ENCODE results near the gene ZBTB20.
"Not testable (repeated sequence)": the region's sequence is repeated elsewhere in the genome, so short reads cannot be mapped to it uniquely, and the experiment has no call there.

Gene ZBTB20

DNA sequence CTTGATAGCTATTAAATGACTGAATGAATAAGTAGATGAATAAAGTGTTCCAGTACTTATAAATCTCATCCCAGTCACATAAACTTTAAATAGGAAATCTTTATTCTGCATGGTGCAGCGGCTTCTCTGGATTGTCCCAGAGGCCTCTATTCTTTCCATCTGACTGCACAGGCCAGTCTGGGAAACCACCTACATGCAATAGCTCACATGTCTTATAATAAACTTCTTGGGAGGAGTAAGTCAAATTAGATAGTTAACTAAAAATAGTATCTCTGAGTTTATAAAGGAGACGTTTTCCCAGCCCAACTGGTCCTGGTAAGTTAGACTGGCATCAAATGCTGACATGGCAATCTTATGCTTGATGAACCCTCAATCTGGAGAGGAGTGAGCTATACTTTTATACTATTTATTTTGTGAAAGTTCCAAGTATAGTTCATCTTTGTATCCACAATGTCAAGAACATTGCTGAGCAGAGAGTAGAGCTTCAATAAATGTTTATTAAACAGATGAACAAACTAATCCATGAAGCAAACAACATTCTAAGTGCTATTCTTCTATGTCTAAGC lies 435.7 kb downstream of the ZBTB20 start:
- no peak overlapping the region for H3K4me3 ChIP-seq (ENCODE audit: low read depth, low read length)
- DNase-seq (ENCODE audit: low read depth): no peak

DNA sequence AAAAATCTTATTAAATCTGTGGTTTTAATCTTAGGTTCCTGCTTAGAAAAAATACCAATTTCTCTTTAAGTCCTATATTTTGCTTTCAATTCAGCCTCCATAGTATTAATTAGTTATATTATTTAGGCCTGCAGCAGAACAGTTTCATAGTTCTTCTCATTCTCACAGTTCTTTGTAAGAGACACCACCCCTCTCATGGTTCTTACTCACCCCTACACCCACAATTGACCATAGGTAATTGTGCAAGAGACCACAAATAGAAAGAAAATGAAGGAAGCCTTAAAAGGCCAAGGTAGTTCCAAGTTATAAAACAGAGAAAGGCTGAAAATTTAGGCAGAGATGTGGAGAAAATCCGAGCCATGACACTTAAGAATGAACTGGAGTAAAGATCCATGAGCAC lies 438.0 kb downstream of the ZBTB20 start:
- peak; percentile 57 for DNase-seq (ENCODE audit: low read depth)
- no peak overlapping the region for H3K4me3 ChIP-seq (ENCODE audit: low read depth, low read length)

DNA sequence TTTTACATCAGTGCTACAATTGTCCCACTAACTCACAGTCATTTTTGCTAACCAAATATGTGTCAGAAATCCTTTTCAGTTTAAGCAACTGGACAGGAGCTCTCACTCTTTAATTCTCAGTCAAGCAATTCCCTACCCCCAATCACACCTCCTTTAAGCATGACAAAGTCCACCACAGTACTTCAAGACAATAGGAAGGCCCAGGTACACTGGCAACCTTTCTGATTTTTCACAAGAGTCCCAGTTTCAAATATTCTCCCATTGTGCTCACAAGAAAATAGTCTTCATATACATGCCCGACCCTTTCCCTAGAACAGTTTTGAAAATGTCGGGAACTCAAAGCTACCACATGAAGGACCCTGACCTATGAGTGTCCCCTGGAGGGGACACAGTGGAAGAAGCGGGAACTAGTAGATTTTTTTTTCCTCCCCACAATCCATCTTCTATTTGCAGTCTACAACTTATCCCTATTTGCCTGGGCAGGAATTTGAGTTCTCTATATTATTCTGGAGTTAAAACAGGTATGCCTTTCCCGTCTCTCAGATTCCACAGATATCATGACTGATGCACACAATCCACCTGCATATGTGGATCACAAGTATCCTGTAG lies 439.7 kb downstream of the ZBTB20 start:
- no peak overlapping the region for H3K4me3 ChIP-seq (ENCODE audit: low read depth, low read length)
- DNase-seq (ENCODE audit: low read depth): no peak

DNA sequence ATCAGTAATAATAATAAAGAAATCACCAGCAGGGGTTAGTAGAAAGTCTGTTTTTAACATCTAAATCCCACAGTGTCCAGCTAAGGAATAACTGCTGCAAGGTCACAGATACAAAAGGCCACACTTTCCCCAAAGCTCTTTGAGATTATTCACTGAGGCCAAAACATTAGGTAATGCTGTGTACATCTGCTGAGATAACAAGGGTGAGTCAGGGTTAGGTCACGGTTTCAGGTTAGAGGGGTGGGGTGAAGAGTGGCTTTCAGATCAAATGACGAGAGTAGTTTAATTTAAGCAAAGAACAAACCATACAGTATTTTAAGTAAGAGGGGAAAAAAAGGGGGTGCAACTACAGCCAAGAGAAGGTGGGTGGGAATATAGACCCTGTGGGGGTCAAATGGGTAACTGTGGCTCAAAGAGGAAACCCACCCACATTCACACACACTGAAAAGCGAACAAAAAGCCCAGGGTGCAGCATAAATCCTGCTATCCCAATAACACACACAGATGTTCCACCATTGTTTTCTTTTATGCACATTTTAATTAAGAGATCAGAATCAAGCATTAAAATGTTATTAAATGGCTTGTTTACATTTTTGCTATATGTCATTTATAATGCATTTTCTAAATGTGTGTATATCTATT lies 440.4 kb downstream of the ZBTB20 start:
- no peak for DNase-seq (ENCODE audit: low read depth)
- no peak overlapping the region for H3K4me3 ChIP-seq (ENCODE audit: low read depth, low read length)

DNA sequence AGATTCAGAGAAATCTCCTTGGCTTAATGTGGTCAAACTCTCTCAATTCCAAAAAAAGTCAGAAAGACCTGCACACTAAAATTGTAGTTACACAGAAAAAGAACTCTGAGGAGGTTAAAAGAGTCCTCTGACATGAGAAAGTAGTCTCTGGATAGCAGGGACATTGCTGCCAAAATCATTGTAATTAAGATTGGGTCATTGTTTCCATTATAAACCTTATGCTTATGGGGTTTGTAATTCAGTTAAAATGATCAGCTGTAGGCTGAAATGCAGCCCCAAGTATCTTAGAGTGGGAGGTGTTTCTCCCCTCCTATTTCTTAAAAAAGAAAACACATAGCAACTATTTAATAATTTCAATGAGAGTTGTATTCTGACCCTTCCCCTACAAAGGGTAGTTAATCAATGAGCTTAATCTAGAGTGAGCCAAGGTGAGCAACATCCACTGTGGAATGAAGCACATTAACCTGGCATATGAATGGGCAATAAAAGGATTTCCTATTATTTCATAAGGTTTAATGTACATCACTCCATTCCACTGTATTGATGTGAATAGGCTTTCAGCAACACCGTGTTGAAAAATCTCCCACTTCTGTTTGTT lies 446.4 kb downstream of the ZBTB20 start:
- DNase-seq (ENCODE audit: low read depth): no peak
- no peak overlapping the region for H3K4me3 ChIP-seq (ENCODE audit: low read depth, low read length)

DNA sequence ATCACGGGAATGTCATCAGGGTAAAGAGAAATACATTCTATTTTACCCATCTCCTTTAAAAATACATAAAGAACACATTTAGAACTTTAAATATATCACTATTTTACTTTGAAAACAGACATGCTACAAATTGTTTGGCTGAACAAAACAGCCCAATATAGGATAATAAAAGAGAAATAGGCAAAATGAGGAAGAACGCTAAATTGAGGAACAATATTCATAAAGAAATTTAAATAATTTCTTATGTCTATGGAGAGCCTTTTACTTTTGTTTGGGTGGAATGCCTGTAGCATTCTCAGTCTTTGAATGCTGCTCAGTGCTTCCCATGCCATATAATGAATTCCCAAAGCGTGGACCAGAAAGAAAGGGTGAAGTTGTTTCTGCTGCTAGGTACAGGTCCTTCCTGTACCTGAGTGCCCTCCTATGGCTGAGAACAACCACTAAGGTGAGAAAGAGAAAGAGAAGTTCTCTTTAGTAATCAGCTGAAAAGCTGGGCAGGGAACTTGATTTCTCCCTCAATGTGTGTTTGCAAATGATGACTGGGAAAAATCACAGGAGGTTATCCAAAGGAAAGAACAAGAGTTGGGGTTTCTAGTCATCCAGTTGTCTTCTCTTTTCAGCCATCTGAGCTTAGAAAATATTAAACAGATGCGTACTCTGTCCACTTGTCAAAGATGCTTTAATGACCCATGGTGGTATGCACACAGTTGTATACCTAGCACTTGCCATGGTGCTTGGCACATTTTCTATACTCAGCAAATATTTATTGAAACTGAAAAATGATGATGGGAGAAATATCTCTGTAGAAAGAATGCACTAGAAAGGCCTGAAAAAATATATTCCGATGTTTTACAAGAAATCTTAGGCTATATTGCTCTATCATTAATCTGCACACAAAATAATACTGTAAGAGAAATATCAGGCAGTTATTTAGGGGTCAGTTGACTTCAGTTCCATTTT lies 448.7 kb downstream of the ZBTB20 start:
- DNase-seq (ENCODE audit: low read depth): no peak
- no peak overlapping the region for H3K4me3 ChIP-seq (ENCODE audit: low read depth, low read length)

DNA sequence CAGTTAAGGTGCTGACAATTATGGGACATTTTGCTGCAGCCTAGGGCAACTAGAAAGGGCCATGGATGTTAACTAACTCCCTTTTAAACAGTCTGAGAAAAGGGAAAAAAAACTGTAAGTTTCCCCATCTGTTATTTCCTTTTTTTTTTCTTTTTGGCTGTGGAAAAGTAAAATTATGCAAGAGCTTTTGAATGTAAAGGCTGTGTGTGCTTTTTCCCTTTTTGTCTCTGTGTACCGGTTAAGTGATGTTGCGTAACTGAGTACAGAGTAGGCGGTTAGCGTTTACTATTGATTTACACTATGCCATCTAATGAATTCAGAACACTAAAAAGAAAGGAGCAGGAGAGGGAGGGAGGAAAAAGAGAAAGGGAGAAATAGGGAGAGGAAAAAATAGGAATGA lies 449.7 kb downstream of the ZBTB20 start:
- H3K4me3 ChIP-seq (ENCODE audit: low read depth, low read length): no peak overlapping the region
- no peak for DNase-seq (ENCODE audit: low read depth)

DNA sequence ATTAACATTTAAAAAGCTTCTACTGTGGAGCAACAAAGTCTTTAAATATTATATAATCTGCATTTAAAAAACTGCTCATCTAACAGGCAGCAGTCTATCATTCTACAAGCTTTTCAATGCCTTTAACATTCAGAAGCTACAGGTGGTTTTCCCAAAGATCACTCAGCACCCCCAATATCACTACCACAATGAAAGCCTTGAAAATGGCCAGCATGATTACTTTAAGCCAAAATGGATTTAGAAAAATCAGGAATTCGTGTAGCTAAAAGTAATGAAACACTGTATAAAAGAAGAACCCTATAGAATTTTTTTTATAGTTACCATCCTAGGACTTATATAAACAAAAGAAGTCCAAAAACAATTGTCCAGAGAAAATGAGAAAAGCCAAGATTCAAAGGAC lies 452.8 kb downstream of the ZBTB20 start:
- no peak overlapping the region for H3K4me3 ChIP-seq (ENCODE audit: low read depth, low read length)
- DNase-seq (ENCODE audit: low read depth): no peak

DNA sequence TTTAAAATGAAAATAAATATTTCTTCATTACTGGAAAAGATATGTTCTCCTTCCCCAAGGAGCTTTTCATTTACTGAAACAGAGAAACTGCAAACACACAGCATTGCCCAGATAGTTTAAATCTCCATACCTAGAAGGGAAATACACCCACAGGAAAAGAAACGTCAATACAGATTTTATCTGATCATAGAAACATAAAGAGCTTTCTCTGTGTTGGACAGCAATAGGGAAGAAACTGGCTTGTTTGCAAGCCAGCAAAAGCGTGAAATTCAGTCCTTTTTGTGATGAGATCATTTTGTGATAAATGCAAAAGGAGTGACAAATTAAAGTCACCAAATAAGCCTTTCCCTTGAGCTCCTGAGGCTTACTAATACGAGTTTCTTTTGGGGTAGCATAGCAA lies 455.2 kb downstream of the ZBTB20 start:
- DNase-seq (ENCODE audit: low read depth): no peak
- no peak overlapping the region for H3K4me3 ChIP-seq (ENCODE audit: low read depth, low read length)

DNA sequence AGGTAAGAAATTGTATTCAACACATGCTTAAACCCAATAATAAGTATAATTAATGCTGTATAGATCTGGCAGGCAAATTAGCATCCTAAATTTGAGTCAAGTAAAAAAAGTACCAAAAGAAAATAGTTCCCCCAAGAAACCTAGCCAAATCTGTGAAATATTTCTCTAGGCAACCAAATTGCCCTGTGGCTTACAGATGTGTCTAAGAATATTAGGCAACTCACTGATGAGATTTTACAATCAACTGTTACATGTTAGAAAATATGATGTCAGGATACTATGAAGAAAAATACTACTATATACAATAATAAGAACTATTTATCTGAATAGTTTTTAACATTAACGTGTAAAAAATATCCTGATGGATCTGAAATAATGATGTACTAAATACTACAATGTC lies 456.2 kb downstream of the ZBTB20 start:
- H3K4me3 ChIP-seq (ENCODE audit: low read depth, low read length): no peak overlapping the region
- no peak for DNase-seq (ENCODE audit: low read depth)

DNA sequence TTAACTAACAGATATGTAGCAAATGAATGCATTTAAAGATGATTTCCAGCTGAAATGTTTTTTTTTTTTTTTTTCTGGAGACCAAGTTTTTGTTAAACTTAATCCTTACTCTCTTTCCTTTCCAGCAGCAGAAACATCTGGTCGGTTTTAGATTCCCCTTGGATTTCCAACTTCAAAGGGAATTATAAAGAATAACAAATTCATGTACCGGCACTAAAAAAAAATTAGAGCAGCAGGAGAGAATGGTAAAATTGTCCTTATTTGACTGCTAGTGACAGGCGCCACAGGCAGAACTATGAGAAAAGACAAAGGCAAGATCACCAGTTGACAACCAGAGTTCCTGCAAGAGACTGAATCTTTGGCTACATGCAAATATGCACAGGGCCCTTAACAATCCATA lies 459.9 kb downstream of the ZBTB20 start:
- no peak for DNase-seq (ENCODE audit: low read depth)
- no peak overlapping the region for H3K4me3 ChIP-seq (ENCODE audit: low read depth, low read length)

DNA sequence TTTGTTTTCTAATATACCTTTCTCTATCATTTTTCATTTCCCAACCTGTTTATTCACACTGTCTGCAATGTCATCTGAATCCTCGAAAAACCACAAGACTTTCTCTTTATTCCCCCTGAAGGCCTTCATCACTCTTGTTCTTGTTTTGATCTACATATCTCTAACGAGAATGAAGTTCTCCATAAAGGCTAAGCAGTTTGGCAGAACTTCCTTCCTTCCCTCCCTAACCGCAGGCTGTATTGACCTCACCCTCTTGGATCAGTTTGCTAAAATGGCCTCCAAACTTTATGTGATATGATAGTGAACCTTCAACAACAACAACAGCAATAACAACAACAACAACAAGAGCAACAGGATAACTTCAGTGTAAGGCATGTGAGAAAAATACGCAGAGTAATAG lies 460.5 kb downstream of the ZBTB20 start:
- DNase-seq (ENCODE audit: low read depth): no peak
- no peak overlapping the region for H3K4me3 ChIP-seq (ENCODE audit: low read depth, low read length)

DNA sequence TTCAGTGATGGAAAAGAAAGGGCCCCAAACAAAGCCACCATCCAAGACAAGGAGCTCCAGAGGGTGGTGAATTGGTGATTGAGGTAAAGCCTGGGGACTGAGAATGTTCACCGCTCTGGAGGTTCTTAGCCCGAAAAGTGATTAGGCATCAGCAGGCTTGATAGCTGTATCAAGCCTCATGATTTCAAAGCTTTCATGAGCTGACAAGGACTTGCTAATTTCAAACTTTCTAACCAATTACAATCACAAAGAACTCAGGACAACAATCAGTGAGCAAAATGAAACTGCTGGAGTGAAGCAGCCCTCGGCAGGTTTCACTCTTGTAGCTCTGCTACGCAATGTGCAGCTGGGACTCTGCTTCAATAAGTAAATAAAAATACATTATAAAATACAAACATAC lies 461.9 kb downstream of the ZBTB20 start:
- H3K4me3 ChIP-seq (ENCODE audit: low read depth, low read length): no peak overlapping the region
- no peak for DNase-seq (ENCODE audit: low read depth)

DNA sequence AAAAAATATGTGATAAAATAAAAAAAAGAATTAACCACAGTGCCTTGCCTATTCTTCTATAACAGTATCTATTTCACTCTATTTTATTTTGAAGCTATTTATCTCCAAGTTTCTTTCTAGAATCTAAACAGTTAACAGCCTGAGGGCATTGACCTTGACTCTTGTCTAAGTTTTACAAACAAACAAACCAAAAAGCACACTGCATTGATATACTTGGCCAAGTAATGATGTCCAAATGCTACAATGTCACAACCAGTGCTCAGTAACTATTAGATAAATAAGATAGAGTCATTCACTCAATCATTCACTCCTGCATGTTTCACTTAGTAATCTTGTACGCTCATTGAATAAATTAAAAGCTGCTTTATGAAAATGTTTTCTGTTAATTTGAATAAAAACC lies 466.8 kb downstream of the ZBTB20 start:
- H3K4me3 ChIP-seq (ENCODE audit: low read depth, low read length): no peak overlapping the region
- DNase-seq (ENCODE audit: low read depth): no peak

DNA sequence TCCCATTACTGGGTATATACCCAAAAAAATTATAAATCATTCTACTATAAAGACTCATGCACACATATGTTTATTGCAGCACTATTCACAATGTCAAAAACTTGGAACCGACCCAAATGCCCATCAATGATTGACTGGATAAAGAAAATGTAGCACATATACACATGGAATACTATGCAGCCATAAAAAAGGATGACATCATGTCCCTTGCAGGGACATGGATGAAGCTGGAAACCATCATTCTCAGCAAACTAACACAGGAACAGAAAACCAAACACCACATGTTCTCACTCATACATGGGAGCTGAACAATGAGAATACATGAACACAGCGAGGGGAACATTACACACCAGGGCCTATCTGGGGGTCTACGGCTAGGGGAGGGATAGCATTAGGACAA lies 467.3 kb downstream of the ZBTB20 start:
- not testable (repeated sequence) for DNase-seq (ENCODE audit: low read depth); H3K4me3 ChIP-seq (ENCODE audit: low read depth, low read length)

DNA sequence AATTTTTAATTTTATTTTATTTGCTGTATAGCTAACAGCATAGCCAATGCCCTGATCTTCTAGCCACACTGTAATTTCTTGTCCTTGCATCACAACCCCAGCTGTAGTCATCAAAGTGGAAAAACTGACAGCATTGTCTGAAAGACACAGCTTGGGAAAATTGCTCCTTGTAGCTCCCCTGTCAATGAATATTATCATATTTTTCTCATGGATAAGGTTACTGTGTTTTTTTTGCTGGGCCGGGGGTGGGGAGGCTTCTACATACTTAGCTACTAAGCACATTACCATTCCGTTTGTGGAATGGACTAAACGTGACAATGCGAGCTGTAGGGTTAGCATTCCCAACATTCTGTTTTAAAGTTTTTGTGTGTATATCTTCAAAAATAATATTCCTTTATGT lies 472.0 kb downstream of the ZBTB20 start:
- DNase-seq (ENCODE audit: low read depth): no peak
- no peak overlapping the region for H3K4me3 ChIP-seq (ENCODE audit: low read depth, low read length)

DNA sequence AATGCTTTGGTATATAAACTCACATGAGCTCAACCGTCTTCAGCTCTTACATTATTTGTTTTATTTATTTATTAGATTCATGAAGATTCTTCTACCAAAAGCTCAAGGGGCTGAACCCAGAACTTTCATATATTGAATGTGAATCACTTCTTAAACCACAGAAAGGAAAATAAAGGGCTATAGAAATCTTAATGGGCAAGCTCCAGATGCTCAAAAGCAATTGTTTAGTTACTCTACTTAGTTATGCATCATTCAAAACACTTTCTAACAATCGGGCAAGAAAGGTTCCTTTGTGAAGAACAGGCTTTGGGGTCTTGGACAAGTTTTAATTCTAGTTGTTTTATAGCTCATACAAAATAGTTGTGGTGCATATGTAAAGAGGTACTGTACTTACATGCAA lies 473.1 kb downstream of the ZBTB20 start:
- DNase-seq (ENCODE audit: low read depth): no peak
- H3K4me3 ChIP-seq (ENCODE audit: low read depth, low read length): no peak overlapping the region

DNA sequence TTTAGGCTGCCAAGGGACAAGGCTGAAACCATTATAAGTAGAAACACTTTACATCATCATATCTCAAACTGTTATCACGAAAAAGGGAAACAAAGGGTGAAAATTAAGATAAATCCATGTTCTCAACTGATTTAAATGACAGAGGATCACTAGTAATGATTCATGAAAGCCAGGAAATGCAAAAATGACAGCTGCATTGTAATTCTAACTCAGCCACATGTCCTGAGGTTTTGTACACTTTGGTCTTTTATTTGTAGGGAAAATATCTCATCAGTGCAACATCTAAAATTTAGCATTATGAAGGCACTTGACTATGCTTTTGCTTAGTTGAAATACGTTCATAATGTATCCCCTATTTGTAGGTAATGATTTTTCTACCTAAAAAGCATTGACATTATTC lies 473.6 kb downstream of the ZBTB20 start:
- H3K4me3 ChIP-seq (ENCODE audit: low read depth, low read length): no peak overlapping the region
- DNase-seq (ENCODE audit: low read depth): no peak

DNA sequence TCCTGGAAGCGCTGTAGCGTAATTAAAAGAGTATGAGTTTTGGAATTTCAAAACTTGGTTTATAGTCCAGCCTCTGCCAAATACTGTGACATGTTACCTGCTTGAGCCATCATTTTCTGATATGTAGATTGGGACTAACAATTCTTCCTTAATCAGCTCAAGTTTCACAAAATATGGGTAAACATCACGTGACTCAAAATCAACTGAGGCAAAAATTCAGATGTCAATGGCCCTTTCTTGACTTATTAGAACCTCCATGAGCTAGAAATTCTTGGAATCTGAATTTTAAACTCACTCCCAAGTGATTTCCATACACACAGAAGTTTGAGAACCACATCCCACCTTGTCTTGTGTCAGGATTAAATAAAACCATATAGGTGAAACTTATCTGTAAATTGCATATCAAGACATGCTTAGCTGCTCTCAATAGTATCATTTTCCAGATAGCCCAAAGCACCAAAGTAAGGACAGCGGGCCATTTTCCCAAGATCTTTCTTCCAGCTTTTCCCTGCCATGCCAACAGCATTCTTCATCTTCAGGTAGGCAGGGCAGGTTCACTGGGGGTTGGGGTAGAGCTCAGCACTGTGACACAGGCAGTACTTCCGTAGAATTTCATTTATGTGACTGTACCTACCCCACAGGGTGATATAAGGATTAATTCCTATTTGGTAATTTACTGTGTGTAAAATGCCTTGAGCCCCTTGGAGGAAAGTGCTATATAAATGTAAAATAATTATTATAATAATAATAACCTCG lies 474.2 kb downstream of the ZBTB20 start:
- H3K4me3 ChIP-seq (ENCODE audit: low read depth, low read length): no peak overlapping the region
- DNase-seq (ENCODE audit: low read depth): no peak
